ENCODE results near the gene SNX27.

DNA sequence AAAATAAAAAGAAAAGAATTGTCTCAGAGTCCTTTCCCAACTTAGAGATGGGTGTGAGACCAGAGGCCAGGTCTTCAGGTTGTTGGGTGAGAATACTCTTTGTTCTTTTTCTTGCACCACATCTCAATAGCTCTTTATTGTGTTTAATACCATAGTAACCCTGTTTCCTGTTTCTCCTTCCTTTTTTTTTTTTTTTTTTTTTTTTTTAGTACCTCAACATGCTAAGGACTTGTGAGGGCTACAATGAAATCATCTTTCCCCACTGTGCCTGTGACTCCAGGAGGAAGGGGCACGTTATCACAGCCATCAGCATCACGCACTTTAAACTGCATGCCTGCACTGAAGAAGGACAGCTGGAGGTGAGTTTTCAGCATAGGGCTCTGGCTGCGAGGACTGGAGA is 80.4 kb downstream of the SNX27 start:
- TF ChIP-seq, protein P1, sequence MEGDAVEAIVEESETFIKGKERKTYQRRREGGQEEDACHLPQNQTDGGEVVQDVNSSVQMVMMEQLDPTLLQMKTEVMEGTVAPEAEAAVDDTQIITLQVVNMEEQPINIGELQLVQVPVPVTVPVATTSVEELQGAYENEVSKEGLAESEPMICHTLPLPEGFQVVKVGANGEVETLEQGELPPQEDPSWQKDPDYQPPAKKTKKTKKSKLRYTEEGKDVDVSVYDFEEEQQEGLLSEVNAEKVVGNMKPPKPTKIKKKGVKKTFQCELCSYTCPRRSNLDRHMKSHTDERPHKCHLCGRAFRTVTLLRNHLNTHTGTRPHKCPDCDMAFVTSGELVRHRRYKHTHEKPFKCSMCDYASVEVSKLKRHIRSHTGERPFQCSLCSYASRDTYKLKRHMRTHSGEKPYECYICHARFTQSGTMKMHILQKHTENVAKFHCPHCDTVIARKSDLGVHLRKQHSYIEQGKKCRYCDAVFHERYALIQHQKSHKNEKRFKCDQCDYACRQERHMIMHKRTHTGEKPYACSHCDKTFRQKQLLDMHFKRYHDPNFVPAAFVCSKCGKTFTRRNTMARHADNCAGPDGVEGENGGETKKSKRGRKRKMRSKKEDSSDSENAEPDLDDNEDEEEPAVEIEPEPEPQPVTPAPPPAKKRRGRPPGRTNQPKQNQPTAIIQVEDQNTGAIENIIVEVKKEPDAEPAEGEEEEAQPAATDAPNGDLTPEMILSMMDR (conservative IDR thresholded peaks at IDR 0.05 in 1 of 2, IDR thresholded peaks at IDR 0.05 in 1 of 2; ENCODE audit: low read depth in 1 of 2, low read length in 2 of 2): no peak
- no peak for TF ChIP-seq EZH2 (IDR thresholded peaks at IDR 0.05; ENCODE audit: low read length, missing control alignments)

Data from fibroblast of lung (primary cell).